HepG2 (cell line): ENCODE results near the gene MISP3. TPM values are rescaled to one million over a fixed set of nuclear protein-coding genes. Genes with fewer than 3 reads are reported as not detected.

Experiments used
- ATAC-seq: fragments of 200-7000 bp; cut with Tn5 transposase; 3 replicates; pipeline ENCODE4 v1.9.1; 2020; ENCODE audit warnings: mild to moderate bottlenecking, moderate library complexity
- BruUV-seq: library from RNA; stranded (reverse); fragments of 400-500 nt; replicated peaks from 2 replicates; lab custom pipeline; 2021; lab: Mats Ljungman, UMichigan
- CTCF ChIA-PET: fragments of 300-600 bp; formaldehyde crosslinking; extraction: SDS; loops from one replicate; lab custom pipeline; 2021; ENCODE audit warnings: low total read pairs, inconsistent platforms, low intra/inter-chr PET ratio; lab: Yijun Ruan, JAX
- POLR2A ChIA-PET: fragments of 350-600 bp; sonication (Branson Sonifier 250); formaldehyde crosslinking; loops from one replicate; lab custom pipeline; 2020; ENCODE audit warnings: antibody characterized with exemption, inconsistent platforms; lab: Yijun Ruan, JAX
- DNase-seq: peaks from one replicate; pipeline ENCODE4 v3.0.0-alpha.2; 2015; ENCODE audit warnings: low spot score
- FAIRE-seq: peaks from 3 replicates; lab custom pipeline; 2011; peaks lifted over from hg19 to GRCh38; lab: Jason Lieb, UNC
- H2AFZ ChIP-seq: one replicate; pipeline ENCODE4 v1.6.1; 2011; ENCODE audit warnings: low read length, inconsistent platforms
- H3K27ac ChIP-seq: fragments of 300-600 bp; 3 replicates; pipeline ENCODE4 v1.8.0; 2011; ENCODE audit warnings: mixed run types, mild to moderate bottlenecking, mixed read lengths, low read length, inconsistent platforms; ENCODE audit not compliant: insufficient read depth; ENCODE audit errors: extremely low read length
- H3K27me3 ChIP-seq, 2 experiments: fragments of 200-600 bp in 1 of 2; 2 replicates in 1 of 2; 3 replicates in 1 of 2; pipeline versions ENCODE4 v1.6.0 to v1.8.0; 2011; ENCODE audit warnings: low read length in 2 of 2, mild to moderate bottlenecking in 2 of 2, moderate library complexity in 2 of 2, inconsistent platforms in 1 of 2; ENCODE audit not compliant: insufficient read depth in 2 of 2, control insufficient read depth in 1 of 2
- H3K36me3 ChIP-seq, 2 experiments: fragments of 200-600 bp in 1 of 2; replicated peaks in 1 of 2; 2 replicates in 1 of 2; 3 replicates in 1 of 2; pipeline versions ENCODE4 v1.5.1 to v1.8.0; 2011; ENCODE audit warnings: low read length in 2 of 2, inconsistent platforms in 1 of 2; ENCODE audit not compliant: insufficient read depth in 2 of 2, control insufficient read depth in 1 of 2
- H3K4me1 ChIP-seq: 2 replicates; pipeline ENCODE4 v1.5.1; 2012; ENCODE audit warnings: low read length, inconsistent platforms; ENCODE audit not compliant: insufficient read depth
- H3K4me2 ChIP-seq: 2 replicates; pipeline ENCODE4 v1.6.0; 2011; ENCODE audit warnings: low read depth, low read length, inconsistent platforms
- H3K4me3 ChIP-seq, 3 experiments: fragments of 200-600 bp in 1 of 3; sonication (generic), shearing (Covaris generic) in 1 of 3; replicated peaks in 1 of 3; 2 replicates each; pipeline ENCODE4 v1.5.1; 2011 to 2016; ENCODE audit warnings: low read length in 3 of 3, inconsistent platforms in 2 of 3, low read depth in 2 of 3, mild to moderate bottlenecking in 2 of 3, control low read depth in 1 of 3, mixed read lengths in 1 of 3; ENCODE audit not compliant: insufficient read depth in 1 of 3
- H3K79me2 ChIP-seq: one replicate; pipeline ENCODE4 v1.6.1; 2011; ENCODE audit warnings: low read length, inconsistent platforms; ENCODE audit not compliant: insufficient read depth
- H3K9ac ChIP-seq: 2 replicates; pipeline ENCODE4 v1.6.0; 2011; ENCODE audit warnings: mild to moderate bottlenecking, low read depth, low read length, inconsistent platforms; ENCODE audit not compliant: insufficient read depth
- H3K9me3 ChIP-seq: 2 replicates; pipeline ENCODE4 v1.5.1; 2012; ENCODE audit warnings: mild to moderate bottlenecking, low read length
- H4K20me1 ChIP-seq: 2 replicates; pipeline ENCODE4 v1.6.0; 2011; ENCODE audit warnings: inconsistent platforms, mild to moderate bottlenecking, low read length, moderate library complexity; ENCODE audit not compliant: insufficient read depth
- AGO2 ChIP-seq: fragments of 200-400 bp; formaldehyde crosslinking; optimal IDR thresholded peaks from 2 replicates; pipeline ENCODE3; 2017; ENCODE audit warnings: mild to moderate bottlenecking, low read depth, low read length, moderate library complexity
- ATF7-NPFF ChIP-seq: sonication (generic); formaldehyde crosslinking; IDR thresholded peaks from 2 replicates; pipeline ENCODE4 v1.8.1; 2023; ENCODE audit warnings: mild to moderate bottlenecking, low read depth, missing genetic modification reagents, moderate library complexity
- FOXA3 ChIP-seq: IDR thresholded peaks from 2 replicates; pipeline ENCODE4 v1.6.1; 2016; ENCODE audit warnings: missing genetic modification reagents, missing compliant biosample characterization
- HINFP ChIP-seq: sonication (generic); formaldehyde crosslinking; IDR thresholded peaks from 2 replicates; pipeline ENCODE4 v1.4.0; 2020; ENCODE audit warnings: low read depth, mild to moderate bottlenecking, missing genetic modification reagents
- MIER3 ChIP-seq: IDR thresholded peaks from 2 replicates; pipeline ENCODE4 v1.6.1; 2016; ENCODE audit warnings: missing compliant biosample characterization, borderline replicate concordance
- MXD1 ChIP-seq: sonication (generic); formaldehyde crosslinking; IDR thresholded peaks from 2 replicates; pipeline ENCODE4 v1.4.0; 2020; ENCODE audit warnings: mild to moderate bottlenecking, missing genetic modification reagents
- NRL ChIP-seq: sonication (generic); formaldehyde crosslinking; IDR thresholded peaks from 2 replicates; pipeline ENCODE4 v1.5.0; 2020; ENCODE audit warnings: missing genetic modification reagents, mild to moderate bottlenecking, moderate library complexity, borderline replicate concordance
- REST ChIP-seq, 2 experiments: IDR thresholded peaks; 2 replicates each; pipeline ENCODE4 v1.6.1; 2011 to 2012; ENCODE audit warnings: low read length in 2 of 2, borderline replicate concordance in 1 of 2, low read depth in 1 of 2, mild to moderate bottlenecking in 1 of 2, moderate library complexity in 1 of 2
- RFX5 ChIP-seq: IDR thresholded peaks from 2 replicates; pipeline ENCODE4 v1.6.1; 2011; ENCODE audit warnings: low read depth, low read length, improper control_type of control experiment
- SAFB2 ChIP-seq: sonication (generic); formaldehyde crosslinking; IDR thresholded peaks from 2 replicates; pipeline ENCODE4 v1.5.1; 2020; ENCODE audit warnings: missing genetic modification reagents, low read depth, mild to moderate bottlenecking, borderline replicate concordance
- SP4 ChIP-seq: sonication (generic); formaldehyde crosslinking; IDR thresholded peaks from 2 replicates; pipeline ENCODE4 v1.8.1; 2023; ENCODE audit warnings: mild to moderate bottlenecking, missing genetic modification reagents
- SUZ12 ChIP-seq: fragments of 150-350 bp; IDR thresholded peaks from 2 replicates; pipeline ENCODE4 v1.6.1; 2014; ENCODE audit warnings: low read depth, low read length
- ZBTB46 ChIP-seq: sonication (generic); formaldehyde crosslinking; IDR thresholded peaks from 2 replicates; pipeline ENCODE4 v1.4.0; 2020; ENCODE audit warnings: mild to moderate bottlenecking, missing genetic modification reagents, borderline replicate concordance
- ZNF235 ChIP-seq: sonication (generic); formaldehyde crosslinking; IDR thresholded peaks from 2 replicates; pipeline ENCODE4 v1.8.1; 2023; ENCODE audit warnings: mild to moderate bottlenecking, missing genetic modification reagents, borderline replicate concordance
- ZNF326 ChIP-seq: sonication (generic); formaldehyde crosslinking; IDR thresholded peaks from 2 replicates; pipeline ENCODE4 v1.4.0; 2020; ENCODE audit warnings: missing genetic modification reagents, borderline replicate concordance
- ZNF558 ChIP-seq: sonication (generic); formaldehyde crosslinking; IDR thresholded peaks from 2 replicates; pipeline ENCODE4 v1.9.0; 2022; ENCODE audit warnings: mild to moderate bottlenecking, missing genetic modification reagents, borderline replicate concordance
- WGBS: methylation state at CpG from one replicate; pipeline ENCODE4 v1.1.6; 2017; ENCODE audit warnings: low lambda C conversion rate; 5-methylcytosine and 5-hydroxymethylcytosine counted together
- in situ Hi-C: cut with HindIII; loops from 2 replicates; pipeline ENCODE4 v1.10.0; 2017; ENCODE audit warnings: low pct_unique_long_range_greater_than_20kb; ENCODE audit not compliant: extremely low pct_ligation_motif_present
- intact Hi-C: fragments of 100-400 bp; cut with micrococcal nuclease; formaldehyde crosslinking; loops from one replicate; pipeline ENCODE4 v1.10.0; 2022; ENCODE audit not compliant: unreplicated experiment
- polyA plus RNA-seq, 8 experiments: library from polyadenylated mRNA; depleted of rRNA in 3 of 8; stranded (reverse) in 7 of 8; unstranded in 1 of 8; fragments of >200 nt; fragmentation: Illumina TruSeq in 4 of 8; extraction: Trizol in 4 of 8; gene quantifications; 2 replicates each; pipeline versions ENCODE4 v1.2.1 to v1.2.3, GENCODE V29; 2011 to 2016; ENCODE audit warnings: low read depth in 4 of 8, missing spikeins in 1 of 8, mixed read lengths in 1 of 8; ENCODE audit not compliant: insufficient read depth in 1 of 8
- total RNA-seq, 5 experiments: library from RNA; depleted of rRNA; stranded (reverse); fragments of >200 nt; fragmentation: Illumina TruSeq; extraction: Trizol; gene quantifications; 2 replicates each; pipeline ENCODE4 v1.2.3, GENCODE V29; 2016; ENCODE audit warnings: low read depth in 1 of 5
- TF ChIP-seq, protein P1 (sequence below): IDR thresholded peaks from 2 replicates; pipeline ENCODE4 v1.6.1; 2016

MISP3 gene
- total and polyA plus RNA-seq, 2 of the 13 experiments (the other 11 are each of a cell fraction or from before 2014, with no cell fraction given): 2.5 to 5.4 TPM

DNA sequence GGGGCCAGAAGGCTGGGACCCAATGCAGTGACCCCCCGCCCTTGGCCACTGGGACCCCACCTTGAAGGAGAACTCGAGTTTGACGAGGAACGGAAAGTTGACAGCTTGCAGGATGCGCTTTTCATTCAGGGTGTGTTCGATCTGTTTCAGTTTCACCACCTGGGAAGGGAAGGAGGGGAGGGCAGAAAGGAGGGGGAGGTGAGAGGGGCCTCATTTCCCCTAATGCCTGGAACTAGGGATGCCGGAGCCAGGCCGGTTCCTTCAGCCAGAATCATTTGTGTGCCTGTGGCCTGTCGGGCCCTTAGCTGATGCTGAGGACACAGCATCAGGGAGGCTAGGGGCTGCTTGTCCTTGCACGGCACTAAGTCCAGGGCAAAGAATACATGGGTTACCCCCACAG is 30.2 kb downstream of the MISP3 start:
- peaks cover 7 to 21% of the 10 kb centered on the region in 2 experiments for H3K36me3 ChIP-seq
- H4K20me1 ChIP-seq: no peaks in the 10 kb centered on the region
- ChIA-PET POLR2A (no interaction called here), CTCF (no interaction called here)
- H3K4me1 ChIP-seq: no peaks in the 10 kb centered on the region
- no TSS peak for BruUV-seq
- H3K27ac ChIP-seq: no peak overlapping the region
- in situ Hi-C loops: no loop called here
- intact Hi-C loops: no loop called here
- 98% methylated on average over 9 of the region's 10 CpGs for WGBS
- FAIRE-seq (no peak), DNase-seq (no peak), ATAC-seq (no peak)
- H2AFZ ChIP-seq: no peak overlapping the region
- TF ChIP-seq FOXA3 (CRISPR knock-in tag) (no peak), SAFB2 (CRISPR knock-in tag) (no peak), ZBTB46 (CRISPR knock-in tag) (no peak), SUZ12 (no peak), ZNF326 (no peak), AGO2 (no peak), SP4 (CRISPR knock-in tag) (no peak), ZNF558 (CRISPR knock-in tag) (no peak), ZNF235 (no peak), HINFP (CRISPR knock-in tag) (no peak), REST (IDR thresholded peaks at IDR 0.05; ENCODE audit: borderline replicate concordance in 1 of 2, low read depth in 1 of 2, low read length in 2 of 2) (no peak), RFX5 (no peak), MXD1 (CRISPR knock-in tag) (no peak), NRL (no peak), MIER3 (CRISPR knock-in tag) (no peak), ATF7-NPFF (CRISPR knock-in tag) (no peak)
- TF ChIP-seq, protein P1, sequence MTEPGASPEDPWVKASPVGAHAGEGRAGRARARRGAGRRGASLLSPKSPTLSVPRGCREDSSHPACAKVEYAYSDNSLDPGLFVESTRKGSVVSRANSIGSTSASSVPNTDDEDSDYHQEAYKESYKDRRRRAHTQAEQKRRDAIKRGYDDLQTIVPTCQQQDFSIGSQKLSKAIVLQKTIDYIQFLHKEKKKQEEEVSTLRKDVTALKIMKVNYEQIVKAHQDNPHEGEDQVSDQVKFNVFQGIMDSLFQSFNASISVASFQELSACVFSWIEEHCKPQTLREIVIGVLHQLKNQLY: no peak
- no peaks in the 10 kb centered on the region for H3K27me3 ChIP-seq
- H3K4me2 ChIP-seq: no peak overlapping the region
- H3K9me3 ChIP-seq: no peaks in the 10 kb centered on the region
- no peaks in the 10 kb centered on the region for H3K79me2 ChIP-seq
- H3K9ac ChIP-seq: no peak overlapping the region
- H3K4me3 ChIP-seq: no peak overlapping the region
